GM23338 (cell line): ENCODE results near the gene CPA1. TPM values are rescaled to one million over a fixed set of nuclear protein-coding genes. Genes with fewer than 3 reads are reported as not detected.

ENCODE experiments used
- ATAC-seq: fragments of 200-7000 bp; cut with Tn5 transposase; 3 replicates; pipeline ENCODE4 v1.9.1; 2020
- DNase-seq: peaks from one replicate; pipeline ENCODE4 v3.0.0-alpha.2; 2015; ENCODE audit warnings: low spot score
- H2AFZ ChIP-seq: fragments of 200-600 bp; sonication (generic); 2 replicates; pipeline ENCODE4 v1.8.0; 2016; ENCODE audit warnings: antibody characterized with exemption, mild to moderate bottlenecking, moderate library complexity
- H3F3A ChIP-seq: fragments of 200-600 bp; sonication (generic); replicated peaks from 2 replicates; pipeline ENCODE4 v1.8.0; 2017; ENCODE audit warnings: antibody characterized with exemption, mixed run types, low read depth
- H3K27ac ChIP-seq: fragments of 200-600 bp; sonication (generic); 2 replicates; pipeline ENCODE4 v1.6.1; 2016; ENCODE audit warnings: low read depth
- H3K27me3 ChIP-seq: fragments of 200-600 bp; sonication (generic); 2 replicates; pipeline ENCODE4 v1.8.0; 2016; ENCODE audit warnings: mild to moderate bottlenecking, mixed run types, moderate library complexity; ENCODE audit not compliant: insufficient read depth
- H3K36me3 ChIP-seq: fragments of 200-600 bp; sonication (generic); 2 replicates; pipeline ENCODE4 v1.8.0; 2016; ENCODE audit warnings: mild to moderate bottlenecking; ENCODE audit not compliant: insufficient read depth
- H3K4me1 ChIP-seq: fragments of 200-600 bp; sonication (generic); 2 replicates; pipeline ENCODE4 v1.8.0; 2016; ENCODE audit warnings: mild to moderate bottlenecking, moderate library complexity; ENCODE audit not compliant: insufficient read depth
- H3K4me2 ChIP-seq: fragments of 200-600 bp; sonication (generic); 2 replicates; pipeline ENCODE4 v1.7.1; 2017; ENCODE audit warnings: mixed run types
- H3K4me3 ChIP-seq: fragments of 200-600 bp; sonication (generic); 2 replicates; pipeline ENCODE4 v1.6.1; 2016; ENCODE audit warnings: mixed run types
- H3K79me2 ChIP-seq: fragments of 200-600 bp; sonication (generic); replicated peaks from 2 replicates; pipeline ENCODE4 v1.8.0; 2017; ENCODE audit warnings: mild to moderate bottlenecking; ENCODE audit not compliant: insufficient read depth
- H3K9me2 ChIP-seq: fragments of 200-600 bp; sonication (generic); 2 replicates; pipeline ENCODE4 v1.8.0; 2017; ENCODE audit not compliant: insufficient read depth
- H4K20me1 ChIP-seq: fragments of 200-600 bp; sonication (generic); replicated peaks from 2 replicates; pipeline ENCODE4 v1.8.0; 2017; ENCODE audit warnings: mild to moderate bottlenecking; ENCODE audit not compliant: insufficient read depth
- H3K27ac Mint-ChIP-seq: 2 replicates; pipeline ENCODE4 v1.8.0; 2020; ENCODE audit warnings: inconsistent platforms, mild to moderate bottlenecking, moderate library complexity, mixed read lengths
- H3K27me3 Mint-ChIP-seq: 3 replicates; pipeline ENCODE4 v1.8.0; 2022; ENCODE audit warnings: low read depth, mild to moderate bottlenecking, moderate library complexity, mixed read lengths, inconsistent platforms; ENCODE audit not compliant: insufficient read depth, poor library complexity
- H3K36me3 Mint-ChIP-seq: 3 replicates; pipeline ENCODE4 v1.8.0; 2021; ENCODE audit warnings: low read depth, mild to moderate bottlenecking, inconsistent platforms, moderate library complexity, mixed read lengths
- H3K4me1 Mint-ChIP-seq: 3 replicates; pipeline ENCODE4 v1.8.0; 2020; ENCODE audit warnings: mild to moderate bottlenecking, inconsistent platforms, mixed read lengths
- H3K4me3 Mint-ChIP-seq: 3 replicates; pipeline ENCODE4 v1.8.0; 2021; ENCODE audit warnings: moderate library complexity, mild to moderate bottlenecking, inconsistent platforms, mixed read lengths
- H3K9me3 Mint-ChIP-seq: 3 replicates; pipeline ENCODE4 v1.8.0; 2020; ENCODE audit warnings: moderate library complexity, mild to moderate bottlenecking, inconsistent platforms, mixed read lengths
- CREB1 ChIP-seq: fragments of 250-450 bp; sonication (Bioruptor Pico); IDR thresholded peaks from 2 replicates; pipeline ENCODE4 v1.5.0; 2020; ENCODE audit warnings: low read depth, mild to moderate bottlenecking, moderate library complexity
- ETS1 ChIP-seq: IDR thresholded peaks from 2 replicates; pipeline ENCODE4 v1.6.1; 2016; ENCODE audit warnings: antibody characterized with exemption
- EZH2phosphoT487 ChIP-seq: fragments of 200-600 bp; sonication (generic); IDR thresholded peaks from one replicate; pipeline ENCODE4 v1.8.1; 2018; ENCODE audit warnings: antibody characterized with exemption; ENCODE audit not compliant: unreplicated experiment
- JUNB ChIP-seq: IDR thresholded peaks from one replicate; pipeline ENCODE4 v1.6.1; 2016; ENCODE audit warnings: antibody characterized with exemption; ENCODE audit not compliant: unreplicated experiment
- NANOG ChIP-seq: IDR thresholded peaks from 2 replicates; pipeline ENCODE4 v1.6.1; 2016; ENCODE audit warnings: antibody characterized with exemption, borderline replicate concordance
- POLR2AphosphoS5 ChIP-seq: IDR thresholded peaks from 2 replicates; pipeline ENCODE4 v1.6.1; 2016; ENCODE audit warnings: antibody characterized with exemption, low read depth
- REST ChIP-seq: IDR thresholded peaks from one replicate; pipeline ENCODE4 v1.6.1; 2018; ENCODE audit warnings: antibody characterized with exemption; ENCODE audit not compliant: unreplicated experiment
- STAT1 ChIP-seq: IDR thresholded peaks from one replicate; pipeline ENCODE4 v1.6.1; 2016; ENCODE audit warnings: antibody characterized with exemption; ENCODE audit not compliant: unreplicated experiment
- ZNF114 ChIP-seq: fragments of 250-450 bp; sonication (Bioruptor Pico); IDR thresholded peaks from 2 replicates; pipeline ENCODE4 v1.5.0; 2020; ENCODE audit warnings: mild to moderate bottlenecking, moderate library complexity
- ZNF331 ChIP-seq: fragments of 250-450 bp; sonication (Bioruptor Pico); IDR thresholded peaks from 2 replicates; pipeline ENCODE4 v1.5.0; 2020; ENCODE audit warnings: low read depth, mild to moderate bottlenecking, moderate library complexity
- ZNF462 ChIP-seq: fragments of 250-450 bp; sonication (Bioruptor Pico); IDR thresholded peaks from 2 replicates; pipeline ENCODE4 v1.5.0; 2020; ENCODE audit warnings: mild to moderate bottlenecking, moderate library complexity
- polyA plus RNA-seq: library from polyadenylated mRNA; unstranded; fragments of >200 nt; fragmentation: Nextera tagmentation; extraction: Ambion mirVana; gene quantifications from 2 replicates; pipeline ENCODE4 v1.2.1, GENCODE V29; 2016
- total RNA-seq: library from RNA; depleted of rRNA; stranded (reverse); fragments of >200 nt; shearing (Covaris generic); gene quantifications from 2 replicates; pipeline ENCODE4 v1.2.3, GENCODE V29; 2014

CPA1 gene
- total and polyA plus RNA-seq, 2 experiments from 2014 or later, result not detected

GRCh38 chr7:130401578-130401977 is 21.3 kb downstream of the CPA1 start:
- H3K9me2 ChIP-seq, result 0 out of 2 replicates have a peak, but pooled peaks cover 4% of the 10 kb centered on the region
- H2AFZ ChIP-seq, result no peak overlapping the region
- no peak overlapping the region for H3K4me2 ChIP-seq
- peaks cover 14% of the 10 kb centered on the region for H3K4me1 Mint-ChIP-seq
- no peaks in the 10 kb centered on the region for H3K27me3 ChIP-seq
- no peak overlapping the region for H3K4me3 Mint-ChIP-seq
- no peaks in the 10 kb centered on the region for H3F3A ChIP-seq
- H3K27ac Mint-ChIP-seq, result no peak overlapping the region
- ATAC-seq (no peak), DNase-seq (no peak)
- no peaks in the 10 kb centered on the region; the same call in 2 of the 3 replicates for H3K9me3 Mint-ChIP-seq
- peaks cover 2% of the 10 kb centered on the region for H3K27me3 Mint-ChIP-seq
- no peak overlapping the region for H3K4me3 ChIP-seq
- TF ChIP-seq ETS1, result no peak
- TF ChIP-seq ZNF331 (CRISPR knock-in tag), result no peak
- TF ChIP-seq CREB1 (CRISPR knock-in tag), result no peak
- TF ChIP-seq ZNF114, result no peak
- no peak for TF ChIP-seq ZNF462
- TF ChIP-seq POLR2AphosphoS5, result no peak
- TF ChIP-seq REST, result no peak
- TF ChIP-seq JUNB, result no peak
- TF ChIP-seq EZH2phosphoT487, result no peak
- TF ChIP-seq NANOG, result no peak
- no peak for TF ChIP-seq STAT1
- no peaks in the 10 kb centered on the region for H3K36me3 ChIP-seq
- no peaks in the 10 kb centered on the region for H4K20me1 ChIP-seq
- no peak overlapping the region for H3K27ac ChIP-seq
- H3K79me2 ChIP-seq, result no peaks in the 10 kb centered on the region
- H3K4me1 ChIP-seq, result peaks cover 6% of the 10 kb centered on the region; the same call in 1 of the 2 replicates
- peaks cover 19% of the 10 kb centered on the region for H3K36me3 Mint-ChIP-seq
